Naive thymus-derived CD4-positive, alpha-beta T cell (primary cell): Measurements from ENCODE around the gene MPPED1. TPM values are rescaled to one million over a fixed set of nuclear protein-coding genes. Genes with fewer than 3 reads are reported as not detected.

Source experiments
- ATAC-seq: fragments of 150-1000 bp; cut with Tn5 transposase; 2 replicates; pipeline ENCODE4 v1.10.0; 2021; ENCODE audit warnings: mild to moderate bottlenecking, moderate library complexity
- CTCF ChIA-PET: fragments of 350-600 bp; sonication (Branson Sonifier 250); formaldehyde crosslinking; loops from one replicate; lab custom pipeline; 2021; ENCODE audit warnings: antibody characterized with exemption; lab: Charles Lee
- POLR2A ChIA-PET: fragments of 350-600 bp; sonication (Branson Sonifier 250); formaldehyde crosslinking; loops from one replicate; lab custom pipeline; 2021; ENCODE audit warnings: antibody characterized with exemption, inconsistent platforms; lab: Charles Lee
- DNase-seq, 9 donors: peaks; one replicate each; pipeline versions ENCODE4 v3.0.0 to v3.0.0-alpha.2; 2020 to 2022; ENCODE audit warnings: mixed read lengths in 1 of 9
- H3K27ac ChIP-seq: one replicate; pipeline ENCODE4 v1.7.0; 2013; ENCODE audit warnings: mild to moderate bottlenecking, low read depth, low read length, moderate library complexity
- H3K27me3 ChIP-seq, 2 donors: one replicate each; pipeline ENCODE4 v1.7.0; 2013; ENCODE audit warnings: low read length in 2 of 2, mild to moderate bottlenecking in 2 of 2, moderate library complexity in 2 of 2; ENCODE audit not compliant: control insufficient read depth in 2 of 2, insufficient read depth in 2 of 2
- H3K36me3 ChIP-seq, 3 experiments: 1 replicate in 2 of 3; 2 replicates in 1 of 3; pipeline ENCODE4 v1.7.0; 2013; ENCODE audit warnings: low read length in 3 of 3, mild to moderate bottlenecking in 3 of 3, moderate library complexity in 1 of 3; ENCODE audit not compliant: insufficient read depth in 3 of 3, control insufficient read depth in 2 of 3
- H3K4me1 ChIP-seq, 2 donors: one replicate each; pipeline ENCODE4 v1.7.0; 2013; ENCODE audit warnings: low read length in 2 of 2, mild to moderate bottlenecking in 2 of 2, moderate library complexity in 1 of 2; ENCODE audit not compliant: control insufficient read depth in 2 of 2, insufficient read depth in 2 of 2
- H3K4me3 ChIP-seq: 2 replicates; pipeline ENCODE4 v1.7.0; 2013; ENCODE audit warnings: mild to moderate bottlenecking, low read length
- H3K9me3 ChIP-seq, 3 experiments: 1 replicate in 2 of 3; 2 replicates in 1 of 3; pipeline ENCODE4 v1.7.0; 2013; ENCODE audit warnings: low read length in 3 of 3; ENCODE audit not compliant: control insufficient read depth in 2 of 3
- H3K27ac Mint-ChIP-seq, 9 donors: one replicate each; pipeline ENCODE4 v1.8.0; 2020 to 2022; ENCODE audit warnings: mixed read lengths in 9 of 9, mild to moderate bottlenecking in 8 of 9, moderate library complexity in 5 of 9, inconsistent platforms in 2 of 9
- H3K27me3 Mint-ChIP-seq, 5 donors: one replicate each; pipeline ENCODE4 v1.8.0; 2021 to 2022; ENCODE audit warnings: mixed read lengths in 5 of 5, mild to moderate bottlenecking in 1 of 5
- H3K36me3 Mint-ChIP-seq, 5 donors: one replicate each; pipeline ENCODE4 v1.8.0; 2020 to 2022; ENCODE audit warnings: mixed read lengths in 5 of 5, mild to moderate bottlenecking in 3 of 5, inconsistent platforms in 1 of 5
- H3K4me1 Mint-ChIP-seq, 7 donors: one replicate each; pipeline ENCODE4 v1.8.0; 2020 to 2022; ENCODE audit warnings: mixed read lengths in 7 of 7, mild to moderate bottlenecking in 3 of 7, inconsistent platforms in 1 of 7
- H3K4me3 Mint-ChIP-seq, 10 donors: one replicate each; pipeline ENCODE4 v1.8.0; 2020 to 2022; ENCODE audit warnings: mild to moderate bottlenecking in 10 of 10, mixed read lengths in 10 of 10, moderate library complexity in 6 of 10, inconsistent platforms in 2 of 10
- H3K9me3 Mint-ChIP-seq, 11 donors: one replicate each; pipeline ENCODE4 v1.8.0; 2020 to 2022; ENCODE audit warnings: mixed read lengths in 11 of 11, mild to moderate bottlenecking in 4 of 11, inconsistent platforms in 1 of 11, moderate library complexity in 1 of 11
- intact Hi-C, 2 donors: fragments of 100-400 bp; cut with micrococcal nuclease; formaldehyde crosslinking; loops; one replicate each; pipeline ENCODE4 v1.15.1; 2023
- polyA plus RNA-seq, 2 donors: library from polyadenylated mRNA; unstranded; fragments of 300-500 nt; fragmentation: Illumina TruSeq; gene quantifications; one replicate each; pipeline ENCODE4 v1.2.3, GENCODE V29; 2021
- total RNA-seq, 6 experiments: library from RNA in 5 of 6; stranded (reverse) in 5 of 6; gene quantifications; 1 replicate in 5 of 6; 2 replicates in 1 of 6; pipeline ENCODE4 v1.2.3 and lab custom pipeline; 2021 to 2026

MPPED1 gene
- total and polyA plus RNA-seq, 7 experiments from 2014 or later = not detected

DNA sequence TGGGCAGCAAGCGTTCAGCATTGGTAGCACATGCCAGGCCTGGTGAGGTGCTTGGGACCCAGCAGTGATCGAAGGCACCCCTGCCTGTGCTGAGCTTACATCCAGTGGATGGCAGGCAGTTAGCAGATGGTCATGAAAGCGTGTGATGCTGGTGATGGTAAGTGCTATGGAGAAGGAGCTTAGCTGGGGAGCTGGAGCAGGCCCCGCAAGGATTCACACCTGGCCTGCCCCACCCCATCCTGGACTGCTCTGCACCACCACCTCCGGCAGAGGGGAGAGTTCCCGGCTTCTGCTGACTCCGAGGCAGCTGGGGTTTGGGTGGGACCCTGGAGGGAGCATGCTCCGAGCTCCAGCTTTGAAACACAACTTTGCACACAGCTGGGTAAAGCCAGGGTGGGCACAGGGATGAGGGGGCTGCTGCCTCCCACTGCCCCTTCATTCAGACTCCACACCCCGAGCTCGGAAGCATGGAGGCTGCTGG lies 16.2 kb downstream of the MPPED1 start:
- H3K27ac ChIP-seq = no peak overlapping the region
- CTCF ChIA-PET = no interaction called here
- H3K4me3 Mint-ChIP-seq = no peak overlapping the region
- no peaks in the 10 kb centered on the region for H3K36me3 Mint-ChIP-seq
- no peaks in the 10 kb centered on the region for H3K9me3 ChIP-seq
- no peak for ATAC-seq
- H3K9me3 Mint-ChIP-seq = no peaks in the 10 kb centered on the region
- intact Hi-C loops = no loop called here
- DNase-seq = no peak
- H3K4me3 ChIP-seq = no peak overlapping the region
- H3K27me3 ChIP-seq = peaks cover 0 to 3% of the 10 kb centered on the region in 2 donors
- H3K27ac Mint-ChIP-seq = no peak overlapping the region
- no peaks in the 10 kb centered on the region for H3K4me1 ChIP-seq
- POLR2A ChIA-PET = no interaction called here
- peaks cover 0 to 6% (median 0%) of the 10 kb centered on the region in 7 donors for H3K4me1 Mint-ChIP-seq
- H3K36me3 ChIP-seq = no peaks in the 10 kb centered on the region
- H3K27me3 Mint-ChIP-seq = peaks cover 4 to 45% (median 28%) of the 10 kb centered on the region in 5 donors

DNA sequence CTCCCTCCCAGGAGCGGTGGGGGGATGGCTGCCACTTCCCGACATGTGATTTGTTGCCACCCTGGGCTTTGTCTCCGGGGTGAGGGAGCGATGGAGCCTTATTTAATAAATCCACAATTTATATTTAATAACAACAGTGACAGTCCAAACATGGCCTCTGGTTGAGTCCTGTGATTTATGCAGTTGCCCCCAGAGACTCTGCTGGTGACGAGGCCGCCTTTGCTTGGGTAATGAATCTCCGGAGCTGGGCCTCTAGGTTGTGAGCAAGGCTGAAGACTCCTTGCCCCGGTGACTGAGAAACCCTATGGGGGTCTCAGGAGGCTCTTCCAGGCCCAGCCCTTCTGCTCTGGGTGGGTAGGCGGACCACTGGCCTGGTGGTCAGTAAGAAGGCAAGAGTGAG lies 16.7 kb downstream of the MPPED1 start:
- ChIA-PET CTCF (no interaction called here), POLR2A (no interaction called here)
- Histone ChIP-seq H3K27ac (no peak overlapping the region), H3K27me3 (peaks cover 0 to 3% of the 10 kb centered on the region in 2 donors), H3K4me1 (no peaks in the 10 kb centered on the region), H3K36me3 (no peaks in the 10 kb centered on the region), H3K4me3 (no peak overlapping the region), H3K9me3 (no peaks in the 10 kb centered on the region)
- Mint-ChIP-seq H3K9me3 (no peaks in the 10 kb centered on the region), H3K27me3 (peaks cover 4 to 45% (median 28%) of the 10 kb centered on the region in 5 donors), H3K36me3 (no peaks in the 10 kb centered on the region), H3K27ac (no peak overlapping the region), H3K4me1 (peaks cover 0 to 6% (median 0%) of the 10 kb centered on the region in 7 donors), H3K4me3 (no peak overlapping the region)
- DNase-seq = no peak
- intact Hi-C loops = no loop called here
- ATAC-seq = no peak

DNA sequence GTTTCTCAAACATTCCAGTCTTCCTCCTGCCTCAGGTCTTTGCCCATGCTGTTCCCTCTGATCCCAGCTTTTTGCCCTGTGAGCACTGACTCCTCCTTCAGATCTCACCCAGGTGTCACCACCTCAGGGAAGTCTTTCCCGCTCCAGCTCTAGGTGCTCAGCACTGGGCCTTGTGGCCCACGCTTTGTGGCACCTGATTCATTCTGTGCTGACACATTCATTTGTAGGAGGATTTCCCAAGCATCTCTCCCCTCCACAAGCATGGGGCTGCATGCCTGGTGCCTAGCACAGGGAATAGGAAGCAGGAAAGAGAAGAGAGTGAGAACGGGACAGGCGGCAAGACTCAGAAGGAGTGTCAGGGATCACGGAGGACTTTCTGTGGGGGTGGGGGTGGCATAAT lies 17.6 kb downstream of the MPPED1 start:
- intact Hi-C loops = no loop called here
- ChIA-PET POLR2A (no interaction called here), CTCF (no interaction called here)
- Histone ChIP-seq H3K36me3 (no peaks in the 10 kb centered on the region), H3K27me3 (peaks cover 0 to 3% of the 10 kb centered on the region in 2 donors), H3K4me1 (no peaks in the 10 kb centered on the region), H3K9me3 (no peaks in the 10 kb centered on the region), H3K4me3 (no peak overlapping the region), H3K27ac (no peak overlapping the region)
- Mint-ChIP-seq H3K4me3 (no peak overlapping the region), H3K27ac (no peak overlapping the region), H3K36me3 (no peaks in the 10 kb centered on the region), H3K27me3 (peaks cover 4 to 45% (median 28%) of the 10 kb centered on the region in 5 donors), H3K9me3 (no peaks in the 10 kb centered on the region), H3K4me1 (peaks cover 0 to 6% (median 0%) of the 10 kb centered on the region in 7 donors)
- DNase-seq (no peak), ATAC-seq (no peak)

DNA sequence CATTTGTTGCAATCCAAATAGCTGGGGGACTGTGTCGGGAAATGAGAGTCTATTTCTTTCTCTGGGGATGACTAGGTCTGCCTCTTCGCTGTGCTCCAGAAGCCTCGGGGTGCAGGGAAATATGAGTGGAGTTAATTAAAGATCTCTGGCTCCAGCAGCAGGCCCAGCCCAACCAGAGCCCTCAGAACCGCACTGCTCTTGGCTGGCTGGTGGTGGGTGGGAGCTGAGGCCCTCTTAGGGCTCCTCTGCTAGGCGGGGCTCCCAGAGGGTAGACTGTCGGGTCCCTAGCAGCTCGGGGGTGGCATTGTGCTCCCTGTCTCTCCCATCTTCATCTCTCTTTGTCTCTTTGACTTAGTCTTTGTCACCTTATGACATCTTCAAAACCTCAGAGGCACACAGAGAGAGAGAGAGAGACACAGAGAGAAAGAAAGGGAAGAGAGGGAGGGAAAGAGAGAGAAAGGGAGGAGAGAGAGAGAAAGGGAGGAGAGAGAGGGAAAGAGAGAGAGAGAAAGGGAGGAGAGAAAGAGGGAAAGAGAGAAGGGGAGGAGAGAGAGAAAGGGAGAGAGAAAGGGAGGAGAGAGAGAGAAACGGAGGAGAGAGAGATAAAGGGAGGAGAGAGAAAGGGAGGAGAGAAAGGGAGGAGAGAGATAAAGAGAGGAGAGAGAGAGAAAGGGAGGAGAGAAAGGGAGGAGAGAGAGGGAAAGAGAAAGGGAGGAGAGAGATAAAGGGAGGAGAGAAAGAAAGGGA lies 20.2 kb downstream of the MPPED1 start:
- CTCF ChIA-PET = no interaction called here
- ATAC-seq = no peak
- H3K4me1 Mint-ChIP-seq = peaks cover 0 to 6% (median 0%) of the 10 kb centered on the region in 7 donors
- intact Hi-C loops = no loop called here
- Histone ChIP-seq H3K36me3 (no peaks in the 10 kb centered on the region), H3K4me1 (no peaks in the 10 kb centered on the region), H3K4me3 (no peak overlapping the region), H3K27me3 (peaks cover 0 to 3% of the 10 kb centered on the region in 2 donors), H3K9me3 (no peaks in the 10 kb centered on the region), H3K27ac (no peak overlapping the region)
- H3K27me3 Mint-ChIP-seq = peaks cover 4 to 46% (median 26%) of the 10 kb centered on the region in 5 donors
- no peak for DNase-seq
- no peaks in the 10 kb centered on the region for H3K36me3 Mint-ChIP-seq
- H3K27ac Mint-ChIP-seq = peak overlapping the region in 1 of 9 donors; percentile 4
- no peak overlapping the region for H3K4me3 Mint-ChIP-seq
- no peaks in the 10 kb centered on the region for H3K9me3 Mint-ChIP-seq
- POLR2A ChIA-PET = no interaction called here

DNA sequence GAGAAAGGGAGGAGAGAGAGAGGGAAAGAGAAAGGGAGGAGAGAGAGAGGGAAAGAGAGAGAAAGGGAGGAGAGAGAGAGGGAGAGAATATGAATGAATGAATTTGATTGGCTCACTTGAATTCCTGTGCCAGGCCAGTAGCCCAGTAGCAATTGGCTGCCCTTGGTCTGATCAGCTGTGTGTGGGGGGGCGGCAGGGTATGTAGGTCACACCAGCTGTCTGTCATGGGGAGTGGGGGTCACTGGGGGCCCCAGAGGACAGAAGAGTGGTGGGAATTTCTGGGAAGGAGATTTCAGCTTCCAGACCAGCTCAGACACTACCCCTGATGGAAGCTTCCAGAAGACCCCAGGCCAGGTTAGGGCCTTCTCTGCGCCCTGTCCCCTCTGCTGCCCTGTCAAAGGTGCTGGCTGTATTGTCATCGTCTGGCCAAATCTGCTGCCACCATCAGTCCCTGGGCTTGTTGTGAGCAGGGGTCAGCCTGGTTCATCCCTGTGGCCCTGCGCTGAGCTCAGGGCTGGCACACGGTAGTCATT lies 21.1 kb downstream of the MPPED1 start:
- Mint-ChIP-seq H3K27me3 (peaks cover 4 to 43% (median 26%) of the 10 kb centered on the region in 5 donors), H3K4me3 (no peak overlapping the region), H3K36me3 (no peaks in the 10 kb centered on the region), H3K9me3 (no peaks in the 10 kb centered on the region), H3K4me1 (peaks cover 0 to 6% (median 0%) of the 10 kb centered on the region in 7 donors), H3K27ac (no peak overlapping the region)
- ATAC-seq = no peak
- CTCF ChIA-PET = no interaction called here
- no peak overlapping the region for H3K27ac ChIP-seq
- H3K9me3 ChIP-seq = no peaks in the 10 kb centered on the region
- no peaks in the 10 kb centered on the region for H3K36me3 ChIP-seq
- intact Hi-C loops = no loop called here
- H3K27me3 ChIP-seq = peaks cover 0 to 3% of the 10 kb centered on the region in 2 donors
- no peaks in the 10 kb centered on the region for H3K4me1 ChIP-seq
- no peak overlapping the region for H3K4me3 ChIP-seq
- POLR2A ChIA-PET = no interaction called here
- no peak for DNase-seq

DNA sequence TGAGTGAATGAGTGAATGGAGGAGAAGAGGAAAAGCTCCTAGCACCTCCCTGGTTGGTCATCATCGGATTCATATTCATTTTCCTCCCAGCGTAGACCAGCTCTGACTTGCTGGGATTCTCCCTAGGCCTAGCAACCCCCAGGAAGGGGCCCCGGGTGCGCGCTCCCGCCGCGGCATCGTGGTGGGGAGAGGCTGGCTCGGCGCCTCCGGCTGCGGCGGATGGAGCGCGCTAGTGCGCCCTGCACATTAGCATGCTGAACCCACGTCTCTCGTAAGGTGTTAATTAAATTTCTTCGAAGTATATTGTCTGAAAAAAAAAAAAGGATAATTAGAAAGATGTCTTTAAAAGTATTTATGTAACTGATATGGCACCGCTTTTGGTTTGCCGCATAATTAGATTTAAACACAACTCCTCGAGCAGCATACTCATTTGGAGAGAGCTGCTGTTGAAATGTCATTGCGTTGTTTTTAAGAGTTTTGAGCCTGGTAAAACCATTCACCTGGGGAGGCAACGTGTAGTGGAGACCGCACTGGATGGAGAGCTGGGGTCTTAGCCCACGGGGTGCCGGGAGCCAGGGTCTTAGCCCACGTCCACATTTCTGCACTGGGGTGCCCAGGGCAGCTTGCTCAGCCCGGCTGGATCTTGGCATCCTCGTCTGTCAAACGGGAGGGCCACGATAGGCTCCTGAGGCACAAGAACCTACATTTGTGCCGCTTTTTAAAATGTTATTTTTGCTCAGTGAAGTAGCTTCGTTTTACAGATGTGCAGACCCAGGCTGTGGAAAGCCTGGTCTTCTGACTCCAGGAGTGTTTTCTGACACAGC lies 21.8 kb downstream of the MPPED1 start:
- Histone ChIP-seq H3K36me3 (no peaks in the 10 kb centered on the region), H3K27me3 (peaks cover 0 to 3% of the 10 kb centered on the region in 2 donors), H3K4me3 (no peak overlapping the region), H3K4me1 (no peaks in the 10 kb centered on the region), H3K9me3 (no peaks in the 10 kb centered on the region), H3K27ac (no peak overlapping the region)
- no peak for DNase-seq
- no peaks in the 10 kb centered on the region for H3K9me3 Mint-ChIP-seq
- ATAC-seq = no peak
- H3K4me1 Mint-ChIP-seq = peaks cover 0 to 6% (median 0%) of the 10 kb centered on the region in 7 donors
- POLR2A ChIA-PET = no interaction called here
- CTCF ChIA-PET = no interaction called here
- no peak overlapping the region for H3K4me3 Mint-ChIP-seq
- intact Hi-C loops = no loop called here
- no peaks in the 10 kb centered on the region for H3K36me3 Mint-ChIP-seq
- no peak overlapping the region for H3K27ac Mint-ChIP-seq
- peaks cover 4 to 41% (median 26%) of the 10 kb centered on the region in 5 donors for H3K27me3 Mint-ChIP-seq
